HG03159 (cell line): Measurements from ENCODE around the gene CDCP1.
"Not testable (repeated sequence)": the region's sequence is repeated elsewhere in the genome, so short reads cannot be mapped to it uniquely, and the experiment has no call there.

Source experiments
- ATAC-seq: cut with Tn5 transposase; IDR thresholded peaks from one replicate; pipeline ENCODE4 v1.9.1; 2021; ENCODE audit warnings: mild to moderate bottlenecking, moderate library complexity; ENCODE audit not compliant: unreplicated experiment

CDCP1 gene

GRCh38 chr3:45088543-45089358 is 57.4 kb downstream of the CDCP1 start:
- no peak for ATAC-seq

GRCh38 chr3:45087155-45087554 is 59.0 kb downstream of the CDCP1 start:
- ATAC-seq = no peak

DNA sequence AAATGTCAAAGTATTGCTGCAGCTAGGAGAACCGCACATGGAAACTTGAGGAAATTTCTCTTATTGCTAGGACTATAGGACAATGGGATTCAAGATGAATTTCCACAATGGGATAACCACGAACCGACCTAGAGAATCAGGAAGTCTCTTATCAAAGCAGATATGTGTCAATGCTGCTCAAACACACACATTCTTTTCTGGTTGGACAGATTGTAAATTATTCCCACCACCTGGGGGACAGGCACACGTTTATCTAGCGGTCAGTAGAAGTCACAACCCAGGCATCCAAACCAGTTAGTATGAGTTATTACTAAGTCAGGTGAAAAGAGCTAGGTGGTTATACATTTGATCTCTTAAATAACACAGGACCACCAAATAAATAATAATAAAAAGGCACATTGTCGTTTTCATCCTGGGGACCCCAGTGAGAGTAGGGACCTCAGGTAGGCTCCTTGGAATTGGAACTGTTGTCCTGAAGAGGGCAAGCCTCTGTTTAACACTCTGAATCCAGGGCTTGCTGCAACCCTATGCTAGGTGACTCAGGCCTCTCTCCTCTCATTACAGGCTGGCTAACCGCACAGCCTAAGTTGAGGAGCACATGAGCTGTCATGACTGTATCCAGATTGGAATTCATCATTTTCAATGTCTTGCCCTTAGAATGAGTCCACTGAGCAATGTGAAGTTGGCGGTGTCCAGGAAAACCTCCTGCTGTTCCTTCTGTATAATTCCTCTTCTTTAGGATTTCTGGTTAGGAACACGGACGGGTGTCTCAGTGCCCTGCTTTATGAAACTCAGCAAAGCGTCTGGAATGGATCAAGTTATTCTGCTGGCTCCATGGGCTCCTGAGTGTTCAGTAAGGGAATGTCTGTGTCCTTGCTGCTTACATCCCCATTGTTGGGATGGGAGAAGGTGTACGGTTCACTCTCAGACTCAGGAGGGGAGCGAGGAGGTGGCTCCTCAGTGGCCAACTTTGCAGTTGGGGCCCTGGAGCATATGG is 61.1 kb downstream of the CDCP1 start:
- ATAC-seq = no peak

- ATAC-seq = no peak
Measured at GRCh38 chr3:45084361-45084760, 61.8 kb downstream of the CDCP1 start.

DNA sequence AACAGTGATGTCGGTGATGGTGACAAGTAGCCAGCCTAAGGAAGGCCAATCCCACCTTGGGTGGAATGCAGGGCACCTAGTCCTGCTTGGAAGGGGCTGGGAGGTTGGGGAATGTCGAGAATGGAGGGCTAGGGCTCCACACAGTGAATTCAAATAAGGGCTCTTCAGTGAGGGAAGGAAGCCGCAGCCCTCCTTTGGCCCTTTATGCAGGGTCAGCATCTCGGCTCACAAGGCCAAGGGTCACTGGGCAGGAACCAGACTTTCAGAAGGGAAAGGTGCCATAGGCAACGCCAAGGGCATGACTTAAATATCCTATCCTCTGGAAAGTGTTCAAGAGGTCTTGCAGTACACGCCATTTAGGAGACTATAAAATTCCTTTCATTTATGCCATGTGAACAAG is 63.2 kb downstream of the CDCP1 start:
- ATAC-seq = no peak

DNA sequence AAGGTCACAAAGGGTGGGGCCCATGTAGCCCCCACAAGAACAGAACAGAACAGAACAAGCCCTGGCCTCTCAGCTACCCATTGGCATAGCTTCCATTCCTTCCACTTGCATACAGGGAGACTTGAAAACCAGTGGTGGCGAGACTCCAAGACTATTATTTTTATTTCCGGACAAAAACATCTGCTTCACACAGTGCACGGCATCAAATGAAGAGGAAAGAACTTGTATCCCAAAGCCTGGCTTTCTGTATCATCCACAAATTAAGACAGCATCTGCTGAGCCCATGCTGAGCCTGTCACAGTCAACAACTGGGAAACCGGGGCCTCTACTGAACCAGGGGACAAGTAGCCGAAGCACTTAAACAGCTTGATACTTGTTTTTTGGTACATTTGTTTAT is 64.0 kb downstream of the CDCP1 start:
- ATAC-seq = no peak

DNA sequence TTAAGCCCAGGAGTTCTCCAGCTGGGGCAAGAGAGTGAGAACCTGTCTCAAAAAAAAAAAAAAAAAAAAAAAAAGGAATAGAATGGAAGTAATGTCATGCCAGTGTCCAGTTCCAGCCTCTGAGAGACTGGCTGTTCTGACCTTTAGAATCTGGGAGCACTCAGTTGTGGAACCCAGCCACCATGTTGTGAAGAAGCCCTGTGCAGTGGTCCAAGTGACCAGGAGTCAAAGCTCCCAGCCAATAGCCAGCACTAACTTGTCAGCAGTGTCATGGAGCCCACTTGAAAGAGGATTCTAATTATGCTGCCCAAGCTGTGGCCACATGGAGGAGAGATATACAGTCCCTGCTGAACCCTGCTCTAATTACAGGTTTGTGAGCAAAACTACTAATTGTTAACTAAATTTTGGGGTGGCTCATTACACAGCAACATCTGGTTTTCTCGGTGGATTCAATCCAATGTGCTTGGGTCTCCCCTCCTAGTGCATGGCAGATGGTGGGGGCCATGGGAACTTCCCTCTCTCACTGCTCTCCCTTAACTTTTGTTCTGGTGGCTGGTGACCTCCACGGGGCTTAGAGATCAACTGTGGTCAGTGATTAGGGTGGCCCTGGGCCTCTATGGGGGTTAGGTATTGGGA is 64.6 kb downstream of the CDCP1 start:
- no peak for ATAC-seq

GRCh38 chr3:45080824-45081223 is 65.4 kb downstream of the CDCP1 start:
- ATAC-seq = no peak

DNA sequence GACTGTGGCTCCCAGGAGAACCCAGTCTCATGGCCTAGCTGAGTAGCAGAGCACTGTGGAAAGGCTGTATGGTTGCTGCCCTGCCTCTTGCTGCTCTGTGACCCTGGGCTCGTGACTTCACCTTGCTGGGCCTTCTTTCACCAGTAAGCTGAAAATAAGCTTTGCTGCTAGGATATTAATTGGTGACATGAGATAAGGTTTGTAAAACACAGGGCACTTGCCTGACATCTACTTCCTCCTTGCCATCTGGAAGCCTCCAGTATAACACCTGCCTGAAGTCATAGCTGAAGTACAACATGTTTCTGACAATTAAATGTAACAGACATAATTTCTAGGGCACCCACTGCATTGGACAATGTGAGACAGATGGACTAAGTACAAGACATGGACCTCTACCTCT is 66.5 kb downstream of the CDCP1 start:
- no peak for ATAC-seq

DNA sequence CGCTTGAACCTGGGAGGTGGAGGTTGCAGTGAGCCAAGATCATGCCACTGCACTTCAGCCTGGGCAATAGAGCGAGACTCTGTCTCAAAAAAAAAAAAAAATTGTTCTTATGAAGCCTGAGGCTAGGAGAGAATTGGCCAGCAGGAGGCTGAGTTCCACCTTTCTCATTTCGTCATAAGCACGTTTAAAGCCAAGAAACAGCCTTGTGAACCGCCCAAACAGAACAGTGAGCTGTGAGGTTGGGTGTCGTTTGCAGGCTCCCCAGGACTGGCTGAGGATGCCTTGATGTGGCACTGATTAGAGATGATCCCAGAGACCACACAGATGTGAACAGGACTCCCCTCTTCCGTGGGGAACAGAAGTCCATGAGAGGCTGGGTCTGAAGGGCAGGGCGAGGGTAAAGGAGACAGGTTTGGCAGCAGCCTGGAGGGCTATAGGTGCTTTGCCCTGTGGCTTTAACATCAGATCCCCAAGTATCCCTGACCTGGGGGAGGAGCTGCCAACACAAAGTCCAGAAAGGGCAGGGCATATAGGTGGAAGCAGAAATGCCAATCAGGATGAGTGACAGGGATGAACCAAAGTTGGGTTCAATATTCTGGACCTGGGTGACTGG is 67.2 kb downstream of the CDCP1 start:
- no peak for ATAC-seq

DNA sequence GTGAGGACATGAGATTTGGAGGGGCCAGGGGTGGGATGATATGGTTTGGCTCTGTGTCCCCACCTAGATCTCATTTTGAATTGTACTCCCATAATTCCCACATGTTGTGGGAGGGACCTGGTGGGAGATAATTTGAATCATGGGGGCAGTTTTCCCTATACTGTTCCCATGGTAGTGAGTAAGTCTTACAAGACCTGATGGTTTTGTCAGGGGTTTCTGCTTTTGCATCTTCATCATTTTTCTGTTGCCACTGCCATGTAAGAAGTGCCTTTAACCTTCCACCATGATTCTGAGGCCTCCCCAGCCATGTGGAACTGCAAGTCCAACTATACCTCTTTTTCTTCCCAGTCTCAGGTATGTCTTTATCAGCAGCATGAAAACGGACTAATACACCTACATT is 67.9 kb downstream of the CDCP1 start:
- not testable (repeated sequence) for ATAC-seq

DNA sequence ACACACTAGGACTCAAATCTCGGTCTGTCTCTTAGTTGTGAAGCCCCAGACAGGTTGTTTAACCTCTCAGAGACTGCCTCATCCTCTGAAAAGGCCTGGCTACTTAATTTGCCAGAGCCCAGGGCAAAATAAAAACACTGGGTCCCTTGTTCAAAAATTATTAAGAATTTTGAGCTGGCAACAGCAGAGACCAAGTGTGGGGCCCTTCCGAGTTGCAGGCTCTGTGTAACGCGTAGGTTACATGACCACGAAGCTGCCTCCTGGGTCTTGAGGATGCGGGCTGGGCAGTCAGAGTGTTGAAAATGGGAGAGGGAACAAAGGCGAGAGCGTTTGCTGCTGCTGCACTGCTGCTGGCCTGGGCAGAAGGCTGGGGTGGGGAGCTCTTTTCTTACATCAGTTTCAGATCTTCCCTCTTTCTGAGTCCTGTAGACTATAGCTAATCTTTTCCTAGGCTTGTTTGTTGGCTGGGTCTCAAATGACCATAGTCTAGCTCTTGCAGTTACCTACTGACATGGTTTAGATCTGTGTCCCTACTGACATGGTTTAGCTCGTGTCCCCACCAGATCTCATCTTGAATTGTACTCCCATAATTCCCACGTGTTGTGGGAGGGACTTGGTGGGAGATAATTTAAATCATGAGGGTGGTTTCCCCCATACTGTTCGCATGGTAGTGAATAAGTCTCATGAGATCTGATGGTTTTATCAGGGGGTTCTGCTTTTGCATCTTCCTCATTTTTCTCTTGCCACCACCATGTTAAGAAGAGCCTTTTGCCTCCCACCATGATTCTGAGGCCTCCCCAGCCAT is 70.2 kb downstream of the CDCP1 start:
- ATAC-seq = no peak

GRCh38 chr3:45071075-45071474 is 75.1 kb downstream of the CDCP1 start:
- ATAC-seq = no peak

- no peak for ATAC-seq
Measured at GRCh38 chr3:45067941-45068340, 78.2 kb downstream of the CDCP1 start.

DNA sequence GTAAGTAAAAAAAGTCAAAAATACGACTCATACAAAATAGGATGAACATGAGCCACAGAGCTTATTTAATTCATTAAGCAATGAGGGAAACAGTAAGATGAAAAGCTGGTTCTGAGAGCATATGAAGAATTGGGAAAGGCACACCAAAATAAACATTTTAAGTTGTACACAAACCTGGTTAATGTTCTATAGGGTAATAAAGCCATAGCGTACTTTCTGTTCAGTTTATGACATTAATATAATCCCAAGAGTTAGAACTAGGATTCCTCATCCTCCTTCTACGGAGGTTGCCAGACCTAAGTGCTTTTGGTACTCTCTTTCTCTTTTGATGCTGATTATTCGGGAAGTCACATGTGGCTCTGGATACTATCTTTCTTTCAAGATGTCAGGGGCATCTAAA is 78.7 kb downstream of the CDCP1 start:
- no peak for ATAC-seq

- ATAC-seq = no peak
Measured at GRCh38 chr3:45066109-45066801, 79.9 kb downstream of the CDCP1 start.

DNA sequence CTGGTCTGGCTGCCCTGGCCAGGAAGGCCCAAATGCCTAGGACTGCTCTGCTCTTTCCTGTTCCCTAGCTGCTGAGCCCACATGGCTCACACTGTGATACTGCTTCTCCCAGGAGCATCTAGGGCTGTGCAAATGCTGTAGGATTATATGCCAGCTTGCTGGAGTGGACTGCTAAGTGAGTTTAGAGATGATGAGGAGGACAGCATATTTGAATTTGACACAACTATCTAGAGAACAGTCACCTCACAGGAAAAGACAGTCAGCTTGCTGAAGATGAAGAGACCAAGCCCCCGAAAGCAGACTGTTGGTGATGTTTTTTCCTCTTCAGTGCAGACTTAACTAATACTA is 80.8 kb downstream of the CDCP1 start:
- ATAC-seq = no peak

DNA sequence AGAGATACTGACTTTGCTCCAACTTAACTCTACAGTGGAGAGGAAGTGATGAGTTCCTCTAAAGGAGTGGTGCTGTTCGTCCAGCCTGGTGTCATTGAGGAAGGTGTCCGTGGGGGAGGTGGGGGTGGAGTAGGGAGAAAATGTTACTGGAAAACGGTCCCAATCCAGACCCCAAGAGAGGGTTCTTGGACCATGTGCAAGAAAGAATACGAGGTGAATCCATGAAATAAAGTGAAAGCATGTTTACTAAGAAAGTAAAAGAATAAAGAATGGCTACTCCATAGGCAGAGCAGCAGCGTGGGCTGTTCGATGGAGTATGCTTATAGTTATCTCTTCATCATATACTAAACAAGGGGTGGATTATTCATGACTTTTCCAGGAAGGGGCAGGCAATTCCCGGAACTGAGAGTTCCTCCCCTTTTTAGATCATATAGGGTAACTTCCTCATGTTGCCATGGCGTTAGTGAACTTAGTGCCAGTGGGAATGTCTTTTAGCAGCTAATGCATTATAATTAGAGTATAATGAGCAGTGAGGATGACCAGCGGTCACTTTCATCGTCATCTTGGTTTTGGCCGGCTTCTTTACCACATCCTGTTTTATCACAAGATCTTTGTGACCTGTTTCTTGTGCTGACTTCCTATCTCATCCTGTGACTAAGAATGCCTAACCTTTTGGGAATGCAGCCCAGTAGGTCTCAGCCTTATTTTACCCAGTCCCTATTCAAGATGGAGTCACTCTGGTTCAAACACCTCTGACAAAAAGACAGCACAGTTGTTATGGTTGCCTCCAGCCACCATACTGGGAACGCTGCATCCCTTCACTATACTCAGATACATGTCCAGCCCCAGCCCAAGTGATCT is 81.4 kb downstream of the CDCP1 start:
- ATAC-seq = no peak

GRCh38 chr3:45062697-45063070 is 83.5 kb downstream of the CDCP1 start:
- no peak for ATAC-seq
